ENCODE measurements around the gene GLOD4.

DNA sequence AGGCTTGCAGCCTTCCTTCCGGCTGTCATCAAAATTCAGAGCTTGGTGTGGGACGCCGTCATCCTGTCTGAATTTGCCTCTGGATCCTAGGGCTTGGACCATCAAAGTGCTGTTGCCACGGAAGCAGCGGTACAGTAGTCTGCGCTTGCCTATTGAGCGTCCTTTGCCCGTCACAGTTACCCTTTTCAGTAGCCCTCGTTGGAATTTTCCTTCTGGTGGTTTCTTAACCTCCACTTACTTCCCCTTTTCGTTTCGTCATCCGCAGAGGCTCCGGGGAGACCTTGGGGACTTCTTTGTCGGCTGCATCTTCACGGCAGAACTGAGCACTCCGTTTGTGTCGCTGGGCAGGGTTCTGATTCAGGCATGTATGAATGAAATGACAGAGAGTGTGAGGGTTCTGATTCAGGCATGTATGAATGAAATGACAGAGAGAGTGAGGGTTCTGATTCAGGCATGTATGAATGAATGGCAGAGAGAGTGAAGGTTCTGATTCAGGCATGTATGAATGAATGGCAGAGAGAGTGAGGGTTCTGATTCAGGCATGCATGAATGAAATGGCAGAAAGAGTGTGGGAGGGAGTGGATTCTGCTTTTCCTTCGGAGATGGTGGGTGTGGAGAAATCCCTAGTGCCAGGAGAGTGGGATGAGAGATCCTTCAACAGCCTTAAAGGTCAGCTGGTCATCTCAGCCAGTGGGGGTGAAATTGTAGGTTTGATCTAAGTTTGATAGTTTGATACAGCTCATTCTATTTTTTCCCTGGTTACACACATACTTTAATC is 41.7 kb downstream of the GLOD4 start:
- TF ChIP-seq EZH2phosphoT487 (IDR thresholded peaks at IDR 0.05; ENCODE audit: borderline replicate concordance, low read depth, low read length), result no peak
- TF ChIP-seq, protein P1, sequence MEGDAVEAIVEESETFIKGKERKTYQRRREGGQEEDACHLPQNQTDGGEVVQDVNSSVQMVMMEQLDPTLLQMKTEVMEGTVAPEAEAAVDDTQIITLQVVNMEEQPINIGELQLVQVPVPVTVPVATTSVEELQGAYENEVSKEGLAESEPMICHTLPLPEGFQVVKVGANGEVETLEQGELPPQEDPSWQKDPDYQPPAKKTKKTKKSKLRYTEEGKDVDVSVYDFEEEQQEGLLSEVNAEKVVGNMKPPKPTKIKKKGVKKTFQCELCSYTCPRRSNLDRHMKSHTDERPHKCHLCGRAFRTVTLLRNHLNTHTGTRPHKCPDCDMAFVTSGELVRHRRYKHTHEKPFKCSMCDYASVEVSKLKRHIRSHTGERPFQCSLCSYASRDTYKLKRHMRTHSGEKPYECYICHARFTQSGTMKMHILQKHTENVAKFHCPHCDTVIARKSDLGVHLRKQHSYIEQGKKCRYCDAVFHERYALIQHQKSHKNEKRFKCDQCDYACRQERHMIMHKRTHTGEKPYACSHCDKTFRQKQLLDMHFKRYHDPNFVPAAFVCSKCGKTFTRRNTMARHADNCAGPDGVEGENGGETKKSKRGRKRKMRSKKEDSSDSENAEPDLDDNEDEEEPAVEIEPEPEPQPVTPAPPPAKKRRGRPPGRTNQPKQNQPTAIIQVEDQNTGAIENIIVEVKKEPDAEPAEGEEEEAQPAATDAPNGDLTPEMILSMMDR (conservative IDR thresholded peaks at IDR 0.05; ENCODE audit: low read length), result no peak
